HFFc6 (cell line): ENCODE data around the gene PDLIM1. TPM values are rescaled to one million over a fixed set of nuclear protein-coding genes. Genes with fewer than 3 reads are reported as not detected.
A peak's percentile ranks its signal among the peaks of the same experiment; 100 is the strongest.

Experiments used
- DNase-seq: peaks from one replicate; pipeline ENCODE4 v3.0.0-alpha.2; 2018
- H3K27ac Mint-ChIP-seq: 2 replicates; pipeline ENCODE4 v1.8.0; 2020; ENCODE audit warnings: mild to moderate bottlenecking, mixed read lengths
- H3K27me3 Mint-ChIP-seq: 2 replicates; pipeline ENCODE4 v1.8.0; 2021; ENCODE audit warnings: mild to moderate bottlenecking, moderate library complexity, mixed read lengths; ENCODE audit not compliant: insufficient read depth
- H3K36me3 Mint-ChIP-seq: 2 replicates; pipeline ENCODE4 v1.8.0; 2021; ENCODE audit warnings: low read depth, mixed read lengths
- H3K4me1 Mint-ChIP-seq: 2 replicates; pipeline ENCODE4 v1.8.0; 2020; ENCODE audit warnings: low read depth, mixed read lengths
- H3K4me3 Mint-ChIP-seq: 2 replicates; pipeline ENCODE4 v1.8.0; 2020; ENCODE audit warnings: mild to moderate bottlenecking, moderate library complexity, mixed read lengths
- H3K9me3 Mint-ChIP-seq: 2 replicates; pipeline ENCODE4 v1.8.0; 2020; ENCODE audit warnings: mild to moderate bottlenecking, mixed read lengths
- CTCF ChIP-seq: fragments of 200-600 bp; sonication (generic); IDR thresholded peaks from 2 replicates; pipeline ENCODE4 v1.5.0; 2021; ENCODE audit warnings: antibody characterized with exemption, mild to moderate bottlenecking
- total RNA-seq, 6 experiments: library from RNA; stranded (reverse); fragmentation: NEBNext Ultra II Directional; extraction: Animal tissue kit (Norgen Biotek cat#: 25700); gene quantifications; 2 replicates in 1 of 6; 3 replicates in 5 of 6; pipeline ENCODE4 v1.2.3, GENCODE V29; 2021

PDLIM1 gene
- total RNA-seq, 6 experiments from 2014 or later: 131 to 163 (median 154) TPM

DNA sequence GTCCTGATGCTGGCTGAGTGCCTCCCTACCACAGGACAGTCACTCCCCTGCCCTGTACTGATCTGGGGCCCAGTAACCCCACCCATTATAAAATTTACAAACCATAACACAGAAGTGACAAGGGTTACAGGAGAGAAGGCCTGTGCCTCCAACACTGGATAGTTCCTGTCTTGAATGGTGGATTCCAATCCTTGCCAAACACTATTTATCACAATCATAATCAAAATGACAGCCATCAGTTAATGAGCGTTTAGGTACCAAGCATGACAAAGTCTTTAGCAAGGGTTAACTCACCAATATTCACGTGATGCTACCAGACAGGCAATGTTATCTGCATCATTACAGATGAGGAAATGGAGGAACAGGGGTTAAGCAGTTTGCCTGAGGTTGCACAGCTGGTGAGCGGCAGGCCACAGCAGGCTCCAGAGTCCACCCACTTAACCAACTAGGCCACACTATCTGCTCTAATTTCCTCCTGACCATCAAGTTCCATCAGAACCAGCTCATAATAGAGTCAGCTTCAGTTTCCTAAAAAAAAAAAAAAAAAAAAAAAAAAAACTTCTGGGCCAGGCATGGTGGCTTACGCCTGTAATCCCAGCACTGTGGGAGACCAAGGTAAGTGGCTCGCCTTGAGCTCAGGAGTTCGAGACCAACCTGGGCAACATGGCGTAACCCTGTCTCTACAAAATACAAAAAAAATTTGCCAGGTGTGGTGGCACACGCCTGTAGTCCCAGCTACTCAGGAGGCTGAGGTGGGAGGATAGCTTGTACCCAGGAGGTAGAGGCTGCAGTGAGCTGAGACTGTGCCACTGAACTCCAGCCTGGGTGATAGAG, 14.2 kb downstream of the PDLIM1 start:
- DNase-seq: no peak
- Mint-ChIP-seq H3K4me3 (no peak overlapping the region), H3K27ac (peak overlapping the region; percentile 99), H3K4me1 (peaks cover 84% of the 10 kb centered on the region), H3K27me3 (no peaks in the 10 kb centered on the region; the same call in 1 of the 2 replicates), H3K36me3 (peaks cover 12% of the 10 kb centered on the region), H3K9me3 (no peaks in the 10 kb centered on the region)
- no peak for TF ChIP-seq CTCF

DNA sequence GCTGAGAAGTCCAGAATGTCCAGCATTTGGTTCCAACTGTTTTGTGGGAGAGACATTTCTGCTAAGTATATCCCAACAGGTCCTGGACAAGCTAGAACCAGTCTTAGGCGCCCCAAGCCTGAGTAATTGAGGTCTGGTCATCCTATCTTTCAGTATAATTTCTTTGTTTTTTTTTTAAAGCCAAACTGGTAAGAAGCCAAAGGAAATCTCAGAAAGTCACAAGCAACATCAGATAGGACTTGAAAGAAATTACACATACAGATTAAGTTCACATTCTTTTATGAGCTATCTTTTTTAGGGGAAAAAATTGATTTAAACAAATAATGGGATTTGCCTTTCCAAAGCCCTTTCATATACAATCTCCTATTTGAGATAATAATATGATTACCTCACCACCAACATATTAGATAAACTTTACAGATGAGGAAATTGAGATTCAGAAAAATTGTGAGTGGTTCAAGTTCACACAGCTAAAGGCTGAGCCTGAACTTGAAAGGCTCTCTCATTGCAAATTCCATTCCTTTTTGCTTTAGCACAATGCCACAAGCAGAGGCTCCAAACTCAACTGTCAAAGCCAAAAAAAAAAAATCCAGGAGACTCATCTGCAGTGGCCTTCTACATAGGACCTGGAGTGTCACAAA, 15.0 kb downstream of the PDLIM1 start:
- no peaks in the 10 kb centered on the region for H3K9me3 Mint-ChIP-seq
- H3K27me3 Mint-ChIP-seq: no peaks in the 10 kb centered on the region; the same call in 1 of the 2 replicates
- peak; percentile 59 for DNase-seq
- peaks cover 12% of the 10 kb centered on the region for H3K36me3 Mint-ChIP-seq
- H3K27ac Mint-ChIP-seq: peak overlapping the region; percentile 99
- no peak for TF ChIP-seq CTCF
- peaks cover 77% of the 10 kb centered on the region for H3K4me1 Mint-ChIP-seq
- H3K4me3 Mint-ChIP-seq: peak overlapping the region; percentile 51

- Mint-ChIP-seq H3K9me3 (no peaks in the 10 kb centered on the region), H3K36me3 (peaks cover 25% of the 10 kb centered on the region), H3K4me1 (peaks cover 71% of the 10 kb centered on the region), H3K27ac (peak overlapping the region; percentile 99), H3K27me3 (no peaks in the 10 kb centered on the region; the same call in 1 of the 2 replicates), H3K4me3 (peak overlapping the region; percentile 87)
- TF ChIP-seq CTCF: no peak
- DNase-seq: peak; percentile 92
Observed at GRCh38 chr10:95273393-95274312, 17.1 kb downstream of the PDLIM1 start.

DNA sequence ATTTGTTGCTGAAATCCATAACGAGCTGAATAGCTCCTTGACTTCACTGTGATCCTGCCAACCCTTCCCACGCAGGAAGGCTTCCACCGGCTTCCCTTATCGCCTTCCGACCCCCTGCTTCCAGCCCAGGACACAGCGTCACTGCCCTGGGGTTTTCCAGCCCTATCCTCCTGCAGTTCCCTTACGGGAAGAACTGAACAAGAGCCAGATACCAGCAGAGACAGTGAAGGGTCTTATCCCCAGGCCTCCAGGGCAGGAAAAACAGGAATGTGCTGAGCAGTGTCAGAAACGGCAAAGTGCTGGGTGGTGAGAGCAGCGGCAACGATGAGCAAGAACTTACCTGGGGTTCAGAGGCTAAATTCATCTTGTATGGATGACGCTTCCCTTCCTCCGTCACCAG, 22.4 kb downstream of the PDLIM1 start:
- no peak for TF ChIP-seq CTCF
- Mint-ChIP-seq H3K27ac (peak overlapping the region; percentile 83), H3K4me3 (peak overlapping the region; percentile 38; the same call in 1 of the 2 replicates), H3K36me3 (peaks cover 39% of the 10 kb centered on the region), H3K4me1 (peaks cover 57% of the 10 kb centered on the region), H3K9me3 (no peaks in the 10 kb centered on the region), H3K27me3 (peaks cover 4% of the 10 kb centered on the region)
- DNase-seq: no peak

GRCh38 chr10:95267251-95267650, 23.6 kb downstream of the PDLIM1 start:
- H3K4me1 Mint-ChIP-seq: peaks cover 61% of the 10 kb centered on the region
- H3K27ac Mint-ChIP-seq: peak overlapping the region; percentile 97; the same call in 1 of the 2 replicates
- peaks cover 4% of the 10 kb centered on the region for H3K27me3 Mint-ChIP-seq
- no peak overlapping the region for H3K4me3 Mint-ChIP-seq
- no peak for DNase-seq
- H3K36me3 Mint-ChIP-seq: peaks cover 50% of the 10 kb centered on the region
- H3K9me3 Mint-ChIP-seq: no peaks in the 10 kb centered on the region
- TF ChIP-seq CTCF: no peak
